SK-N-SH (cell line): Measurements from ENCODE around the gene TDG.

Experiments
- POLR2AphosphoS5 ChIP-seq: IDR thresholded peaks from 2 replicates; pipeline ENCODE4 v1.6.1; 2012; ENCODE audit warnings: low read depth, low read length
- REST ChIP-seq: IDR thresholded peaks from 2 replicates; pipeline ENCODE4 v1.6.1; 2012; ENCODE audit warnings: mild to moderate bottlenecking, low read depth, low read length, moderate library complexity

DNA sequence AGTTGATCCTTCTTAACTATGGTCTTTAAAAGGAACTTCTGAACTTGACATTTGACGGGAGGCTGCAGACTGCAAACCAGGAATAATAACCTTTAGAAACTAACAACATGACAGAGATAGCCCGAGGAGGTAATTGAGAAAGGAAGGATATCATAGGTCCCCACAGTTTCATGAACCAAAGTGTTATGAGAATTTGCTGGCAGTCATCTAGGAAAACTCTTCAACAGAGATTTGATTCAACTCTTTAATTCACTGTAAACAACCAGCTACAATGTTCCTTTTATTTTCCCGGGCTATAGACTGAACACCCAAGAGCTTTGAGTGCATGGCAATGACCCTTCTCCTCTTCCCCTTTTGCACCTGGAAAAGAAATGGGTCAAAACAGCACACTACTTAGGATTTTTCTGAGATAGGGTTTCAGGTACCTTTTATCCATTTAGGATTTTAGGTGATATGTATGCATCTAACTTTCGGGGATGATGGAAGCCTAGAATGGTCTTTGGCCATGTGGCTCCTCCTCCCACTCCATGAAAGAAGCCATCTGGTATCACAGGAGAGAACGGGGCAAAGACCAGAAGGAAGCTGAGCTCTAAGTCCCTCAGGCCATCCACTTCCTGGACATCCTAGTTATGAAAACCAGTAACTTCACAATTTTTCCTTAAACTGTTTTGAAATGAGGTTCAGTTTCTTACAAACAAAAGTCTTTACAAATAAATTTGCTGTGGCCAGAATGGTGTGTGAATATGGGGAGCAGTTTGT lies 61.3 kb downstream of the TDG start:
- TF ChIP-seq POLR2AphosphoS5 (no peak), REST (no peak)
